Activated T-helper 1 cell treated with anti-CD3 and anti-CD28 coated beads, Interleukin-12 subunit alpha, Interleukin-12 subunit beta, Interleukin-2, Interleukin-4 antibody, amounts not matched to agents 30 ng/mL and 10 ng/mL and 1 ng/mL, durations not matched to agents 14 hours and 24 hours and 36 hours (primary cell): ENCODE measurements around the gene ATP6V1F. TPM values are rescaled to one million over a fixed set of nuclear protein-coding genes. Genes with fewer than 3 reads are reported as not detected.

ENCODE experiments used
- DNase-seq: peaks from one replicate; pipeline ENCODE4 v3.0.0; 2021; ENCODE audit warnings: low spot score
- H3K27ac Mint-ChIP-seq: one replicate; pipeline ENCODE4 v1.8.0; 2021; ENCODE audit warnings: mild to moderate bottlenecking, mixed read lengths
- H3K27me3 Mint-ChIP-seq: one replicate; pipeline ENCODE4 v1.8.0; 2022; ENCODE audit warnings: mild to moderate bottlenecking, moderate library complexity, mixed read lengths; ENCODE audit not compliant: insufficient read depth
- H3K36me3 Mint-ChIP-seq: one replicate; pipeline ENCODE4 v1.8.0; 2021; ENCODE audit warnings: low read depth, mixed read lengths
- H3K4me1 Mint-ChIP-seq: one replicate; pipeline ENCODE4 v1.8.0; 2021; ENCODE audit warnings: low read depth, mixed read lengths
- H3K4me3 Mint-ChIP-seq: one replicate; pipeline ENCODE4 v1.8.0; 2021; ENCODE audit warnings: mild to moderate bottlenecking, moderate library complexity, mixed read lengths
- H3K9me3 Mint-ChIP-seq: one replicate; pipeline ENCODE4 v1.8.0; 2021; ENCODE audit warnings: mixed read lengths
- intact Hi-C: fragments of 100-400 bp; cut with micrococcal nuclease; formaldehyde crosslinking; loops from one replicate; pipeline ENCODE4 v1.15.1; 2024
- total RNA-seq: library from RNA; stranded (reverse); gene quantifications from 2 replicates; pipeline ENCODE4 v1.2.3, GENCODE V29; 2022

Gene ATP6V1F
- total RNA-seq, 1 donor from 2014 or later: 131 TPM

DNA sequence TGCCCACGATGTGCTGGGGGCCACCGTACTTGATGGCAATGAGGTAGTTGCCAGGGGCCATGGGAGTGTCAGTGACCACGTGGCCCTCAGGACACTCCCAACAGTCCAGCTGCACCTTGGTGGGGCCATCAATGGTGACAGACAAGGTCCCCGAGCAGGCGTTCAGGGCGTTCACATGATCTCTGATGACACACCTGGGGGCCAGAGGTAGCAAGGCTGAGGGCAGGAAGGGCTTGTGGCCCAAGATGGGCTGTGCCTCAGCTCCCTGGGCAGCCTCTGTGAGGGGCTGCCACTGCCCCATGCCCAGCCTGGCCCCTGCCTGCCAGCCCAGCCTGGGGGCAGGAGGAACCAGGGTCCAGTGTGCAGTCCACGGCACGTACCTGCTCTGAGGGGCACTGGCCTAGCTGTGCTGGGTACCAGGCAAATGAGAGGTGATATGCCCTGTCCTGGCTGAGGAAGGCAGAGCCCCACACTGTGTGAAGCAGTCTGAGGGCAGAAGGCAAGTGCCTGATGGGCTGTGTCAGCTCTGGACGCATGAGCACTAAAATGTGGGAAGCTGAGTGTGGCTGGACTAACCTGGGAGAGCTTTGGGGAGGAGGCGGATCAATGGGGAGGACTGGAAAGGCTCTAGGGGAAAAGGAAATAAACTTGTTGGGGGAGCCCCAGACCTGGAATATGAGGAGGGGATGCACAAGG, 51.4 kb downstream of the ATP6V1F start:
- Mint-ChIP-seq H3K27me3 (peaks cover 60% of the 10 kb centered on the region), H3K4me3 (no peak overlapping the region), H3K9me3 (no peaks in the 10 kb centered on the region)

DNA sequence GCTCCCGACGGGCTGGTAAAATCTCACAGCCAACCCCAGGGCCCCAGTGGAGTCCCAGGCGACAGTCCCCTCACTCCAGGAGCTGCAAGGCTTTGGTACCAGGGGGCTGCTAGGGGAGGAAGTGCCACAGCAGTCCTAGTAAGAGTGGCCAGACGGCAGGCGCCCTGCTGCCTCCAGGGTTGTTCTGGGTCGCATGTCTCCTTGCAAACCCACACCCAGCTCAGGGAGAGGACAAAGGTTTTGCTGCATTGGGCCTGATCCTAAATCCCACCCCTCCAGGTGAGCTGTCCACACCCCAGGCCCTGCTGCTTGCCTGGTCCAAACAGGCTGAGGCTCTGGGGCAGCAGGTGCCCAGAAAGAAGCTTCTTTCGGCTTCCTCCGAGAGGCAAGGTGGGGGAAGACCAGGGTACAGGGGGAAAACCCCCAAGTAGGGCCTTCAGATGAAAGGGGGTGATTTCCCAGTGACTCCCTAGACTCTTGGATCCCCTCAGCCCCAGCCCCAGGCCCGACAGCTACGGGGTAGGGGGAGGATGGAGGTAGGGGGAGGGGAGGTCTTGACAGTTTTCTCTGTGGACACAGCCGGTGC, 52.0 kb downstream of the ATP6V1F start:
- H3K27ac Mint-ChIP-seq: no peak overlapping the region
- H3K27me3 Mint-ChIP-seq: peaks cover 59% of the 10 kb centered on the region
- H3K9me3 Mint-ChIP-seq: no peaks in the 10 kb centered on the region
- no peak for DNase-seq
- peaks cover 5% of the 10 kb centered on the region for H3K4me1 Mint-ChIP-seq
- intact Hi-C loops: no loop called here
- no peak overlapping the region for H3K4me3 Mint-ChIP-seq
- H3K36me3 Mint-ChIP-seq: peaks cover 2% of the 10 kb centered on the region

More for the DNA sequence above, 51.4 kb downstream of the ATP6V1F start:
- intact Hi-C loops: no loop called here
- Mint-ChIP-seq H3K4me1 (peaks cover 5% of the 10 kb centered on the region), H3K27ac (no peak overlapping the region), H3K36me3 (peaks cover 2% of the 10 kb centered on the region)
- no peak for DNase-seq

DNA sequence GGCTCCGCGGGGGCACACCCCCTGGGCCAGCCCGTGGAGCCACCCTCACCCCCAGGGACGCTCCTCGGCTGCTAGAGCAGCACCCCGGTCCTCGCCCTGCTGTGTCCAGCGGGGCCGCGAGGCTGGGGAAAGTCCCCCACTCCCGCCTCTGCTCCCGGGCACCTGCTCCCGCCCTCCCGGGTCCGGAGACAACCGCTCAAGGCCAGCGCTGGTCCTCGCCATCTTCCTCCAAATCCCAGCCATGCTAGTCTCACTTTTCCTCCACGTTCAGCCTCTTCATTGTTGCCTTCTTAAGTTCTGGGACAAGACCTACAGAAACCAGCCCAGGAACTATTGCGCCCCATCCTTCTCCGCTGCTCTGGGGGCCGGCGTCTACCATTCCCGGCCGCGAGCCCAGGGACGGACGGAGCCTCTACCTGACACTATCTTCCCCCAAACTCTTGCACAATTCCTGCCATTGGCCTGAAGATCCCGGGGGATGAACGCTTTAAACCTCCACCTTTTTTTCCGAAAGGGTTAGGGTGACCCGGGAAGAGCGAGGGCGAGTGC, 52.7 kb downstream of the ATP6V1F start:
- Mint-ChIP-seq H3K27me3 (peaks cover 59% of the 10 kb centered on the region), H3K4me3 (peak overlapping the region; percentile 37), H3K4me1 (peaks cover 5% of the 10 kb centered on the region)

More for the DNA sequence above, 52.7 kb downstream of the ATP6V1F start:
- peaks cover 2% of the 10 kb centered on the region for H3K36me3 Mint-ChIP-seq
- H3K9me3 Mint-ChIP-seq: no peaks in the 10 kb centered on the region
- no peak overlapping the region for H3K27ac Mint-ChIP-seq
- no peak for DNase-seq
- intact Hi-C loops: no loop called here

Other genes starting within 250 kb of the ATP6V1F start
- 0.73 and 1.0 TPM in 2 replicates for gene GARIN1A, start 190.6 kb upstream of the ATP6V1F start, total RNA-seq
- gene CALU, start 123.5 kb upstream of the ATP6V1F start, total RNA-seq: 52.8 and 59.2 TPM in 2 replicates
- gene OPN1SW, start 87.1 kb upstream of the ATP6V1F start, total RNA-seq: not detected in 2 replicates
- gene CCDC136, start 70.9 kb upstream of the ATP6V1F start, total RNA-seq: 10.0 and 11.1 TPM in 2 replicates
- 0.03 and 0.07 TPM in 2 replicates for gene FLNC, start 32.5 kb upstream of the ATP6V1F start, total RNA-seq
- not detected in 2 replicates for gene KCP, start 47.9 kb downstream of the ATP6V1F start, total RNA-seq
- 19.8 and 21.2 TPM in 2 replicates for gene IRF5, start 75.1 kb downstream of the ATP6V1F start, total RNA-seq
- 52.8 and 53.2 TPM in 2 replicates for gene TNPO3, start 192.3 kb downstream of the ATP6V1F start, total RNA-seq